C4-2B (cell line): ENCODE results near the gene MCCC2.

Experiments used
- CTCF ChIP-seq: fragments of 450-650 bp; conservative IDR thresholded peaks from 2 replicates; pipeline ENCODE4 v1.5.1; 2017; ENCODE audit warnings: mild to moderate bottlenecking
- ZFX ChIP-seq: fragments of 450-650 bp; IDR thresholded peaks from 2 replicates; pipeline ENCODE4 v1.6.1; 2017

DNA sequence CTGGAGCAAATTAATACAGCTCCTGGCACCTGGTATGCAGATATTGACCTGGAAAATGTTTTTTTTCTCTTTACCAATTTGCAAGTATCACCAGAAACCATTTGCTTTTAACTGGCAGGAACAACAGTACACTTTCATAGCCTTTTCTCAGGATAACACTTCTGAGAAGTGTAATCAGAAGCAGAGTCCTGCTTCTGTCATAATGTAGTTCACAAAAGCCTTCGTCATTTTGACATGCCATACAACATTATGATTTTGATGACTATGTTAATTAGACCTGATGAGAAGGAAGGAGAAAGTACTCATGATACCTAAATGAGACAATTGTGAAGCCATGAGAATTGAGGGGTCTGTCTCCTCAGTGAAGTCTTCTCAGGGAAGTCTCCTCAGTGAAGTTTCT lies 90.8 kb downstream of the MCCC2 start:
- TF ChIP-seq CTCF = no peak
- no peak for TF ChIP-seq ZFX
